Stimulated activated CD4-positive, alpha-beta T cell treated with anti-CD3 and anti-CD28 coated beads, TNF-alpha, amount 100 ng/mL, for 24 hours (primary cell): ENCODE data around the gene ATP5F1E.
A peak's percentile ranks its signal among the peaks of the same experiment; 100 is the strongest.

Experiments used
- DNase-seq, 3 experiments: peaks; one replicate each; pipeline ENCODE4 v3.0.0-alpha.2; 2020; ENCODE audit warnings: low read depth in 3 of 3

Gene ATP5F1E

DNA sequence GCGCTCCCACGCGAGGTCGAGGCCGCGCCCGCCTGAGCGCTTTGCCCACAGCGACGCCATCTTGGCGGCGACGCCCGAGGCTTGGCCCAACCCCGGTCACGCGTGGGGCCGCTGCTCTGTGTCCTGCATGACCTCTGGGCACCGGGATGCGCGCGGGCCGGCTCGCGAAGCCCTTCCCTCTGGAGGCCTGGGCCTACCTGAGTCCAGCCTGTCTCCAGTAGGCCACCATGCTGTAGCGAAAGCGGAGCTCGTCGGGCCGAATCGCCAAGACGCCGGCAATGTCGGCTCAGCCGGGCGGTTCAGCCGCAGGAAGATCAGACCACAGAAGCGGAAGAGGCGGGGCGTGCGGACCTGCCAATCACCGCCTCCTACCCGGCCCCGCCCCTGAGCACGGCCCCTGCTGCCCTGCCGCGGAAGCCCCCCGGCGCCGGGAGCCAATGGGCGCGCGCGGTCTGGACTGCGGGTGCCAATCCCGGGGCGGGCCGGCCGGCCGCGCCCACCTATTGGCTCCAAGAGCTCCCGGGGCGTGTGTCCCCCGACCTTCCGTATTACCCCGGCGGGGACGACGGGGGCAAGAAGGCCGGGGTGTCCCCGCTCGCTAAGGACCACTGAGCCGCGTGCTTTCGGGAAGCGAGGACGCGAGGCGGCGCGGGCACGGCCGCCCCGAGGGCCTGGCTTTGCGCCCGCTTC lies at the start of gene ATP5F1E:
Gene ATP5F1E, minus strand, starts transcription at position 313 of the 690 bp plus-strand sequence. Its CDS starts 84 bp downstream, at position 229.
- DNase-seq: peak; percentile 88 to 96 (median 94)

DNA sequence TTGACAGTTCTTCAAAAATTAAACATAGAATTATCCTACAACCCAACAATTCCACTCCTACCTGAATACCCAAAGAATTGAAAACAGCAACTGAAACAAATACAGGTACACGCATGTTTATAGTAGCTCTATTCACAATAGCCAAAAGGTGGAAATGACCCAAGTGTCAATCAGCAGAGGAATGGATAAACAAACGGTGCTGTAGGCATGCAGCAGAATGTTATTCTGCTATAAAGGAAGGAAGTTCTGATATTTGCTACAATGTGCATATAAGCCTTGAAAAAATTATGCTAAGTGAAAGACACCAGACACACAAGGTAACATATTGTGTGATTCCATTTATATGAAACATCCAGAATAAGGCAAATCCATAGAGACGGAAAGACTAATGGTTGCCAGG lies 48.9 kb upstream of the ATP5F1E start:
- DNase-seq: no peak

DNA sequence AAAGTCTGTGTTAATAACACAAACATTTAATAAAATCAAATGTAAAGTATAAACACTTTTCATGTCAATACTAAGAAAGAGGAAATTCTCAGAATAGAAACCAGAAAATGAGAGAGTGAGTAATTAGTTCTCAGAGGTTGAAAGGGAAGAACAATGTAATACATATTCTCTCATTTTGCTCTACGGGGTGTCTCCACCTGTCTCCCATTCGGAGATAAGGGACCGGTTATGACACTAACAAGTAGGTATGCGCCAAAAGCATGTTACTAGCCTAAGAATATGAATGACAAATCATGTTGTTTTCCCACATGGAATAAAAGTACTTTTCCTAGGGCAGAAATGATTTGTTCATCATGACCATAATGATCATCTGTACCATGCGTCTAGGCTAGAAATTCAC lies 46.1 kb upstream of the ATP5F1E start:
- no peak for DNase-seq

DNA sequence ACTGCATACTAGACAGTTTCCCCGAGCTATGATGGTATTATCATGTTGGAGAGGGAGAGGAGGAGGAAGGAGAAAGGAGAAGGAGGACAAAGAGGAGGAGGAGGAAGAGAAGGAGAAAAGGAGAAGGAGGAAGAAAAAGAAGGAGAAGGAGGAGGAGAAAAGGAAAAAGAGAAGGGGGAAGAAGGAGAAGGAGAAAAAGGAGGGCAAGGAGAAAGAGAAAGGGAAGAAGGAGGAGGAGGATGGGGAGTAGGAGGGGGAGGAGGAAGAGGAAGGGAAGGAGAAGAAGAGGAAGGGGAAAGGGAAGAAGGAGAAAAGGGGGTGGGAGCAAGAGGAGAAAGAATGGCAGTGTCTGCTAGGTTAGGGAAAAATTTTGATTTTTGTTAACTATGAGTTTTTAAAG lies 45.6 kb upstream of the ATP5F1E start:
- no peak for DNase-seq

DNA sequence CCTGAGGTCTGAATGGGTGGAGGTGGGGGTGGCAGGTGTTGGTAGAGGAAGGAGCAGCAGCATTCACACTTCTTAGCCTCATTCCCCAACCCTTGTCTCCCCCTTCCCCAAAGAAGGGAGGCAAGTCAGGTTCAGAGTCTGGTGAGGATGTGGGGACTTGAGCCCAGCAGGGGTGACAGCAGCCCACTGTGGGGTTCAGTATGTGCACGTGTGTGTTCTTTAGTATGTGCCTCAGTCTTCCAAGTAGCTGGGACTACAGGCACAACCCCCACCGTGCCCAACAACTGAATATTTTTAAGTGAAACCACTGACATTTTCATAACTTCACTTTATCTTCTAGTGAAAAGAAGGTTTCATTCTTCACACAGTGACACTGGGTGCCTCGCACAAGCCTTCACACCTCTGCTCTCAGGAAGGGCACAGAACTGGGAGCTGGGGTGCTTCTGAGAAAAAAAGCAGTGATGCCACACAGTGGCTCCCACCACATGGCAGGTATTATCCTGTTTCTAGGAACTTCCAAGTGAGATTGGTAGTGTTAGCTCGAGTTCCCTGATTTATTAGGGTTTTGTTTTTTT lies 43.9 kb upstream of the ATP5F1E start:
- DNase-seq: peak in 1 of 3 experiments; percentile 7

DNA sequence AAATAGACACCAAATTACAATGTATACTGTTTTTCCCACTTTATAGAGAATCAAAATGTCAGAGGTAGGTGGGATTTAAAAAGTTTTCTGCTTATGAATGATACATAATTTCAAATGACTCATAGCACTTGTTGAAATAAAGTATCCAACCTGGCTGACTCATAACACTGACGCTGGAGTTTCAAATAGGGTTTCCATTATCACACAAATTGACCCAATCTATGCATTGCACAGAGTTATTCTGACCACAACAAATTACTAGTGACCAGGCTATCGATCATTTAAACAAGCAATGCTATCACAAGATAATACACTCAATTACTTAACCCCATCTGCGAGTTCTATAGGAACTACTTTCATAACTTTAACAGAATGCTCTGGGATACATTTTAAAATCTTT lies 42.3 kb upstream of the ATP5F1E start:
- no peak for DNase-seq

DNA sequence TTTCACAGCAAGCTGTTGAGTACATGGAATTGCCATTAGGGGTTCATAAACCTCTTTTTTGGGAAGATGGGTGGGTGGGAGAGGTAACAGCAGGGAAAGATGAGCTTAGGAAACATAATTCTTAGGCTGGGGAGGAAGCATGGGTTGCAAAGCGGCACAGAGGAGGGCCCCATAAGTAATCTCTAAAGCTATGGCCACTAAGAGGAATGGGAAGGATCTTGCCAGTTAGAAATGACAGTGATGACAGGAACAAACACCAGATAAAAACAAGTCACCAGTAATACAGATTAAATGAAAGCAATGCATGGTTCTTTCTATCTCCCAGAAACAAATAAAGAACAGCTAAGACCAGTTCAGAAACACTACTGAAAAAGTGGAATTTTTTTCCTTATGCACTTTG lies 41.4 kb upstream of the ATP5F1E start:
- no peak for DNase-seq

DNA sequence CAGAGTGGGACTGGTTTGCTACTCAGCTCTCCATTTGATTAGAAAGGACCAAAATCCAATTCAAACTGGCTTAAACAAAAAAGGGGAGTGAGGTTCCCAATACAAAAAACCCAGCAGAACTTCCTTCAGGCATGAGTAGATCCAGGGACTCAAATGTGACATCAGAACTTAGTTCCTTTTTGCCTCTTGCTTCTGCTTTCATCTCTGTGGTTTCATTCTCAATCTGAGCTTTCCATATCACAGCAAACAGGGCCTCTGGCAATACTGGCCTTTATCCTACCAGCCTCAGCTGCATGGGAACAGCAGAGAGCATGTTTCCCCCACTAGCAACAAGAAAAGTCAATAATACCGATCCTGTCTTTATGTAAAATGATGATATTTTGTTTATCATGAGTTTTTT lies 39.1 kb upstream of the ATP5F1E start:
- DNase-seq: no peak

DNA sequence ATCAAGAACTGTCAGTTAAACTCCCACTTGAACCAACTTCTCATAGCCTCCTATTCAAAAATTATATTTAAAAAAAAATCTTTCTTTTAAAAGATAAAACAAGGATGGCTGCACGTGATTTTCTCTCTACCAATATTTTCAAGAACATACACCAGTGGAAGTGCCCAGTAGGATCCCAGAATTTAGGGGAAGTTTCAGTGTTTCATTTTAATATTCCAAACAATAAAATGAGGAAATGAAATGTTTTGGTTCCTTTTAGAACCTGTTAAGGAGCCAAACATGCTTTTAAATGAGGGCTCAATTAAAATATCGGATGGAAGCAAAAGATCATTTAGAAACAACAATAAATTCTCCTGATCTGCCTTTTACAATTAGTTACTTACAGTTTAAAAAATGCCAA lies 36.9 kb upstream of the ATP5F1E start:
- no peak for DNase-seq

DNA sequence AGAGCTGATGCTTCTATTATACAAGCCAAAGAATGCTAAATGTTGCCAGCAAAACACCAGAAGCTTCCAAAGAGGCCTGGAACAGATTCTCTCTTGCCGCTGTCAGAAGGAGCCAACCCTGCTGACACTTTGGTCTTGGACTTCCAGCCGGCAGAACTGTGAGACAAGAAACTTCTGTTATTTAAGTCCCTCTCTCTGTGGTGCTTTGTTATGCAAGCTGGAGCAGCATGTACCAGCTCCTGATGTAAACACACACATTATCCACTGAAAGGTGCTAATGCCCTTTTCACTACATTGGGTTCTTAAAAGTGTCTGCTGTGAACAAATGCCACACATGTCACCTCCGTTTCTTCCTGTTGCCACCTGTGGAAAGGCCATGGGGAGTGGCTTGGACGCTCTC lies 36.4 kb upstream of the ATP5F1E start:
- no peak for DNase-seq

DNA sequence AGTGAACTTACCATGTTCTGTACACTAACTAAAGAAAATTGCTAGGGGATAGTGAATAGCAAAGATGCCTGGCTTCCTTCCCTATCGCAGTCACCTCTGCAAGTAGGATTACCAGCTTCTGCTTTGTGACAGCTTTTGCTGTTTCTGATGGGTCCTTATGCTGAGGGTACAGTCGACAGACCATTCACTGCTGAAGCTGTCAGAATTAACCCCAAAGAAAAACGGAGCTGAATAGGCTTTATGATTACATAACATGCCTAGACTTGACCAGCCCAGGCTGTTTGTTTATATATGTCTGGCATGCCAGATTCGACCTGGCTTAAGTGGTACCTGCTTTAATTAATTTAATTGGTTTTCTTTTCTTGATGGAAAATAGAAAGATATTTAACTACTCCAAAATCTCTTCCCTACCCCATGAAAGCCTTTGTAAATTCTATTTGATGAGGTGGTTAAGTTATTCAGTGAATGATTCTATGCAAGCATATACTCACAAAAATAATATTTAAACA lies 32.1 kb upstream of the ATP5F1E start:
- no peak for DNase-seq

DNA sequence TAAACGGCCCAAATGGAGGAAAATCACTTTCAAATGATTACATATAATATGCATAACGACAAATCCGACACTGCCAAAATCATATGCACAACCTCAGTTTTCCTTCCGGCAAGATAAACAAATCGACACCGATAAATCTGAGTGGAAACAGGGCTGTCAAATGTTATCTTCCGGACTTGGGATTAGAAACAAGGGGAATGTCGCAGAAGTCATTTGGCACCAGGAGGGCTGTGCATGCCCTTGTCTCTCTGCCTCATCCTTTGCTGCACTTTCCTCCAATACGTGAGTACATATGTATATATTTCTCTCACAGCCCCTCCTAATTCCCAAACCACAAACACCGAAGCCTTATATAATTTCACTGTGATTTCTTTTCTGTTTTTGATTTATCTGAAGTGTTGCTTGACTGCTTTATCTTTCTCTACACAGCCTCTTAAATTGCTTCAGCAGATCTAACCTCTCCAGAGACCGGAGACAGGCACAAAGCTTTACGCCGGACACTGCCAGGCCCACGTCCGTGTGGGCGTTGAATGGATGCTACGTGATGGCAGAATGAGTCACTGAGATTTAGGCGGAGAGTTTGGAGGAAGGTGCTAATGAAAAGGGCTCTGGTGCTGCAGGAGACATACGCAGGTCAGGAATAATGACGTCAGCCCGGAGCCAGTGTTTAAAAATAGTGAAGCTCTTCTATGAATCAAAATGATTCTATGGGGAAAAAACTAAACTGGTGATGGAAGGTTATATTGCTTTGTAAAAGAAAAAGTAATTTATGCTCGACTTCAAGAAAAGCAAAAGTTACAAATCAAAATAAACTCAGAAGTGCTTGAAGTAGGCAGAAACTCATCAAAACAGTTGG lies 31.5 kb upstream of the ATP5F1E start:
- DNase-seq: no peak

DNA sequence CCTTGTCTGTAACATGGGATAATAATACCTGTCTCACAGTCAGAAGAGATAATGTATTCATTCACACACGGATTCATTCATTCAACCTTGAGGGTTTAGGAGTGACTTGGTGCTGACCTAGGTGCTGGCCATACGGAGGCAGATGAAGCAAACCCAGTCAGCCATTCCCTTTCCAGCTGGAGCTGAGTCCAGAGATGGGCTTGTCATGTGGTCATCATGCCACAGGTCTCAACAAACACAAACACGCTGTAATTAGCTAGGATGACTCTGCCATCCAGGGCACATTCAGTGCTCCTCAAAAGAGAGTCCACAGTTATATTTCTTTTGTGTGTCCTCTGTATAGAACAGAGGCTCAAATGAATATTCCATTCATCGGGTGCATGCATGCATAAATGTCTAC lies 29.9 kb upstream of the ATP5F1E start:
- no peak for DNase-seq

DNA sequence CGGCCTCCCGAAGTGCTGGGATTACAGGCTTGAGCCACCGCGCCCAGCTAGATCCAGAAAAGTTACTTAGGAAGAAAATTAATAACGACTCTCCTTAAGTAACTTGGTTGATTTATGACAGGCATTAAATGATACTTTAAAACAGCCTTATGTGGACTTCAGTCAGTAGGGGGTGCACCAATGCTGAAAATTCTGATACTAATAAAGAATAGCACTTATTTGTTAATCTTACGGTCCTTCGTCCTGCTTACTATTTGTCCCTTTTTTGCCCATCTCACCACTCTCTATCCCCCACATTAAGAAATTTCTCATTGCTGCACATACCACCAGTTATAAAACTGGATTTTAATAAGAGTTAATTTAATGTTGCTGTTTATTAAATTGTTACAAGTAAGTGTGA lies 23.2 kb upstream of the ATP5F1E start:
- DNase-seq: no peak

DNA sequence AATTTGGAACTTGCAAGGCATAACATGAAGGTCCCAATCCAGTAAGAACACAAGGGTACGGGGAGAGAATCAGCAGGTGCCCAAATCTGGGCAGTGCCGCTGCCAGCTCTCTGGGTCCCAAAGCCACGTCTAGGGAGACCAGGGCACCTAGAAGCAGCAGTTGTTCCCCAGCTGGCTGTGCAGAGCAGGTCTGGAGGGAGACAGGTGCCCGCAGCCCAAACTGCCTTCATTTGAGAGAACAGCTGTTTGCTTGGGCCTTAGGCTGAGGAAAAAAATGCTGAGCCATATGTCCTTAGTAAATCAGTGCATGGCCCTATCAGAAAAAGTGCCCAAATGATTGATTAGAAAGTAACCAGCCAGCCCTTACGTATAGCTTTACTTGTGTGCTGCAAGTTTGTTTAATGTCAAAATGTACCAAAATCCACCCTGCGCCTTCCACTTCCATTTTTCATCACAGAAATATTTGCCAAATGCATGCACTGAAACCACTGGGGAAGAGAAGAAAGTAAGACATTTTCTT lies 19.6 kb upstream of the ATP5F1E start:
- DNase-seq: no peak

DNA sequence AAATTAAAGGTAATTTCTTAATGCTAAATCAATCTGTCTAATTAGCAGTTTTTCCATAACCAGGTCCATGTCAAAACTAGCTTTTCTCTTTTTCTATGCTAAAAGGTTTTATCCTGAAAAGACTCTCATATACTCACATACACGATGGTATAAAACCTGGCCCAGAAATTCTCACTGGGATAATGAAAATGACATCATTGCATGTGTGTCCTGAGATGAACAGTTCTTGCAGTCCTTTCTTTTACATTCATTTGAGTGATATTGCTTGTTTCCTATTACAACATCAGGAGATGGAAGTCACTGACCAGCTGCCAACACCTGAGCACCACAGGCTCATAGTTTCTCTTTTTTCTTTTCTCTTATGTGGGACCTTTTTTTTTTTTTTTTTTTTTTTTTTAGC lies 18.3 kb upstream of the ATP5F1E start:
- DNase-seq: no peak

DNA sequence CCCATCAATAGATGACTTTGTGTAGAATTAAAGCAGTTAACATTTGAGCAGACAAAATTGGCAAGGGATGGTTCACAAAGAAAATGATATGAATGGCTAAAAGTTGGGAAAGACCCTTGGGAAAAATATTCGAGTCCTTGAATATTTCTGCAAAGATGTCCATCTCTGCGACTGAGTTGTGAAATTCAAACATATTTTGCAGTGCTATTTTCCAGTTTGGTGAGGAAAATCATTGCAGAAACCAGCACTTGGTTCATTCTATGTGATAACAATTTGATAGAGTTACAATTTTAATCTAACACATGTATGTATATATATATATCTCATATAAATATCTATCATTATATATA lies 16.5 kb upstream of the ATP5F1E start:
- DNase-seq: no peak

DNA sequence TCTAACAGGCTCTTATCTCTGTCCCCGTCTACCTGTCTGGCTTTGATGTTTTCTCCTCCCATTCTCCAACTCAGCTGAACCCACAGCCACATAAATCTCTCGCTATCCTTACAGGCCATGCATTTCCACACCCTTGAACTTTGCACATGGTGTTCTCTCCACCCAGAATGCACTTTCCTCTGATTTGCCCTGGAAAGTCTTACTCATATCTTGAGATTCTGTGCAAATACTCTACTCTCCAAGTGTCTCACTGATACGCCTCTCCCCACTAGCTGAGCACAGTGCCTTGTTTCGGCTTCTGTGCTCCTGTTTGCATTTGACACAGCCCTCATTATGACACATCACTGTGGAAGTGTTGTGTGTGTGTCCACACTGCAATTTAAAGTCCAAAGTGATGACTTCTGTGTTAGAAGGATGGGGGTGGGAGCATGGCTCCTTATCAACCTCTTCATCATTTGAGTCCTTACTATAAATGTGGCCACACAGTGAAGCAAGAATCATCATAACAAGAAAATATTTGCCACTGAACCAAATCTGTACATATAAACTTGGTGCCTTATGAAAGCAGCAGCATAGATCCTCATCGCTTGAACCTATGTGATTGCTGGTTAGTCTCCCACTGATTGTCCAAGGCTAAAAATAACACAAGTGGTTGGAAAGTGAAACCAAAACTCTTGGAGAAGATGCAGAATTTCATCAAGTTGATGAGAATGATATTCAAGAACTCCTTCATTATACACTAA lies 16.0 kb upstream of the ATP5F1E start:
- no peak for DNase-seq

DNA sequence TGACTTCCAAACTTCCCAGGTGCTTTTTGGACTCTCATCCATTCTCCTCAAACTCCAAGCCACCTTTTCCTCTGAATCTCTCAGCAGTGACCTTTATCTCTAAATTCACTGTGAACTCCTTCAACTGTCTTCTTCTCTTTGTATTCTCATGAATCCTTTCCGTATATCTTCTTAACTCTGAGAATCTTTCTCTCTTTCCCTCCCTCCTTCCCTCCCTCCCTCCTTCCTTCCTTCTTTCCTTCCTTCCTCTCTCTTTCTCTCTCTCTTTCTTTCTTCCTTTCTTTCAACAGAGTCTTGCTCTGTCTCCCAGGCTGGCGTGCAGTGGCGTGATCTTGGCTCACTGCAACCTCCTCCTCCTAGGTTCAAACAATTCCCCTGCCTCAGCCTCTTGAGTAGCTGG lies 14.7 kb upstream of the ATP5F1E start:
- DNase-seq: no peak

DNA sequence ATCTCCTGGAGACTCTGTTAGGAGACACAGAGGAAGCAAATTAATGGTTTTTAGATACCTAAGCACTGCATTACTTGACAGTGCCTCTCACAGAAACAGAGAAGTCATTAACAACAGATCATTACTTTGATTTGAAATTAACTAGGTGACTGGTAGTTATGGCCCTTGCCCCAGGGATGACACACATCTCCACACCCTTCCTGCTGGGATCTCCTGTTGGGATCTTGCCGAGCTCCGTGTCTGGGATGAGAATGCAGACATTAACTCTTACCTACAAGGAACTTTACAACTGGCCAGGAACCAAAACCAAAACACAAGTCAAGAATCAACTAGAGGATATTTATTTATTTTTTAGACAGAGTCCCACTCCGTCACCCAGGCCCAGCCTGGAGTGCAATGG lies 12.7 kb upstream of the ATP5F1E start:
- no peak for DNase-seq

DNA sequence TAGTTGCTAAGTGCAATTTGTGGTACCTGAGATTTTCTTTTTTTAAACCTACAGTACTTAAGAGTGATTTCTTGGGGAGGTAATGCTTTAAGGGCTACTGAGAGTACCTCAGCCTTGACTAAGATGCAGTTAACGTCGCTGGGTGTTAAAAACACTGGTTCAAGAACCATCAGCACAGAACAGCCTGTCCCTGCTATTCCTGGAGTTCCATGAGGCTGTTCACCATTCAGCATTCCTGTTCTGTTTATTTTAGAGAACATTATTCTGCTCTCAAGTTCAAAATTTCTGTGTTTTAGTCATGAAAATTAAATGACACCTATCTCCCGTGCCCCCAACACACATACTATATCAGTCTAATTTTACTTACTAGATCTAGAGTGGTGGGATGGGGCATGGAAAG lies 12.2 kb upstream of the ATP5F1E start:
- DNase-seq: no peak

DNA sequence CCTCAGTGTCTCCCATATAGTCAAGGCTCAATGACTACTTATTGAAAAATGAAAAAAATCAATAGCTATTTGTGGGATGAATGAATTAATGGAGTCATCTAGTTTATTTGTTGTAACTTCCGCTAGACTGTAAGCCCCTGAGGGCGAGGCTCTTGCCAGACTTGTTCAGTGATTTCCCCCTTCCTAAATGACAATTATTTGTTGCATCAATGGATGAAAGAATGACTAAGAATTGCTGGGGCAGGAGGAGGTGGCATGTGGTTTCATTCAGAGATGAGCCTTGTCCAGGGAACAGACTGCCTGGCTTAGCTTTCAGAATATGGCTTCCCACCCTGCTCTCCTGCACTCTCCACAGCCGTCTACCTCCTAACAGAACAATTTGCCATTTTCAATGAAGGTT lies 11.6 kb upstream of the ATP5F1E start:
- no peak for DNase-seq
